SU-DHL-6 (cell line): Measurements from ENCODE around the gene RBCK1.

Source experiments
- H2AFZ ChIP-seq: fragments of 200-600 bp; sonication (generic); 2 replicates; pipeline ENCODE4 v1.6.1; 2014; ENCODE audit warnings: low read depth, mild to moderate bottlenecking, moderate library complexity, mixed read lengths, antibody characterized with exemption, low read length; ENCODE audit not compliant: severe bottlenecking
- H3F3A ChIP-seq: fragments of 200-600 bp; shearing (Covaris generic); 2 replicates; pipeline ENCODE4 v1.6.0; 2016; ENCODE audit warnings: antibody characterized with exemption, mild to moderate bottlenecking; ENCODE audit not compliant: insufficient read depth
- H3K27ac ChIP-seq: fragments of 200-600 bp; sonication (generic); 2 replicates; pipeline ENCODE4 v1.5.1; 2016; ENCODE audit warnings: low read depth, mild to moderate bottlenecking, low read length, moderate library complexity, mixed read lengths
- H3K27me3 ChIP-seq: fragments of 200-600 bp; sonication (generic), shearing (Covaris generic); 2 replicates; pipeline ENCODE4 v1.6.0; 2014; ENCODE audit warnings: mild to moderate bottlenecking, low read length
- H3K36me3 ChIP-seq: fragments of 200-600 bp; sonication (generic); 2 replicates; pipeline ENCODE4 v1.6.1; 2014; ENCODE audit warnings: mild to moderate bottlenecking, low read length, mixed read lengths
- H3K4me2 ChIP-seq: fragments of 300-600, 200-600 bp; shearing (Covaris generic), sonication (generic); 2 replicates; pipeline ENCODE4 v1.6.0; 2014; ENCODE audit warnings: low read length, low read depth, mild to moderate bottlenecking; ENCODE audit not compliant: poor library complexity, severe bottlenecking
- H3K4me3 ChIP-seq: fragments of 200-600 bp; sonication (generic); 2 replicates; pipeline ENCODE4 v1.5.1; 2014; ENCODE audit warnings: antibody characterized with exemption, low read length, mild to moderate bottlenecking, mixed read lengths; ENCODE audit not compliant: insufficient read depth, poor library complexity, severe bottlenecking
- H3K79me2 ChIP-seq: fragments of 200-600 bp; sonication (generic); 2 replicates; pipeline ENCODE4 v1.6.1; 2014; ENCODE audit warnings: mild to moderate bottlenecking, low read length, moderate library complexity; ENCODE audit not compliant: insufficient read depth
- H3K9ac ChIP-seq: fragments of 200-600 bp; sonication (generic); 2 replicates; pipeline ENCODE4 v1.7.0; 2014; ENCODE audit warnings: mild to moderate bottlenecking, low read length
- H3K9me2 ChIP-seq: fragments of 200-600 bp; sonication (generic); replicated peaks from 2 replicates; pipeline ENCODE4 v1.6.1; 2014; ENCODE audit warnings: low read length; ENCODE audit not compliant: insufficient read depth
- H3K9me3 ChIP-seq: fragments of 200-600 bp; sonication (generic); 2 replicates; pipeline ENCODE4 v1.6.1; 2014; ENCODE audit warnings: low read length, mixed read lengths; ENCODE audit not compliant: insufficient read depth
- H4K20me1 ChIP-seq: fragments of 200-600 bp; sonication (generic); 2 replicates; pipeline ENCODE4 v1.6.1; 2014; ENCODE audit warnings: low read depth, mild to moderate bottlenecking, antibody characterized with exemption, low read length, moderate library complexity, mixed read lengths
- EZH2phosphoT487 ChIP-seq: fragments of 200-600 bp; sonication (generic), shearing (Covaris generic); conservative IDR thresholded peaks from 2 replicates; pipeline ENCODE4 v1.6.1; 2018; ENCODE audit warnings: mild to moderate bottlenecking, antibody characterized with exemption, low read length, moderate library complexity, mixed read lengths
- TF ChIP-seq, protein P1 (sequence below): fragments of 200-600 bp; sonication (generic); IDR thresholded peaks from one replicate; pipeline ENCODE4 v1.5.1; 2017; ENCODE audit warnings: antibody characterized with exemption, mild to moderate bottlenecking, low read length, moderate library complexity; ENCODE audit not compliant: insufficient read depth, poor library complexity, severe bottlenecking

RBCK1 gene

DNA sequence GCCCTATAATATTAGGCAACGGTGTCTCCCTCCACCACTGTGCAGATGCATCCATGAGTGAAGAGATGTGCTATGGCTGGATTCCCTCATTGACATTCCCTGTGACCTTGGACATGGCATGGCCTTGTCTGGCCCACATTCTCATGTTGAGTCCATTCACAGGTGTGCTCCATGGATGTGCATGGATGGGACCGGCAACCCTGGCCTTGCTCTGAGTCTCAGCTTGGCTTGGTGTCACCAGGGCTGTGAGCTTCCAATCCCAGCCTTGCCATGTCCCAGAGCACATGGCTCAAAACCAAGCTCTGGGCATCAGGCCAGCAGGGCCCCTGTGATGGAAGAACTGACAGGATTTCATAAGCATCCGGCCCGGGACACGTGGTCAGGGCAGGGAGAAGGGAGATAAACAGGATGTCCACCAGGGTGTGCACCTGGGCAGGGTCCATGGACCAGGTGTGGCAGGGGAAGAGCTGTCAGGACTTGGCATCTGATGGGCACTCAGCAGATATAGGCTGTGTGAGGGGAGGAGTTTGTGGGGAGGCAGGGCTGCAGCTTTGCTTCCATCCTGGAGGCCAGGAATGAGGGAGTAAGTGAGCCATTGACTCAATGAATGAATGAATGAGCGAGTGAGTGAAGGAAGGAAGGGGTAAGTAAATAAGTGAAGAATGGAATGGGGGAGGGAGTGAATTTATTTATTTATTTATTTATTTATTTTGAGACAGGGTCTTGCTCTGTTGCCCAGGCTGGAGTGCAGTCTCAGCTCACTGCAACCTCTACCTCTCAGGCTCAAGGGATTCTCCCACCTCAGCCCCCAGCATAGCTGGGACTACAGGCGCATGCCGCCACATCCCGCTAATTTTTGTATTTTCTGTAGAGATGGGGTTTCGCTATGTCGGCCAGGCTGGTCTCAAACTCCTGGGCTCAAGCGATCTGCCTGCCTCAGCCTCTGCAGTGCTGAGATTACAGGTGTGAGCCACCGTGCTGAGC lies 45.5 kb upstream of the RBCK1 start:
- Histone ChIP-seq H3K9ac (no peak overlapping the region), H3K4me2 (no peak overlapping the region), H3K27me3 (no peaks in the 10 kb centered on the region)

DNA sequence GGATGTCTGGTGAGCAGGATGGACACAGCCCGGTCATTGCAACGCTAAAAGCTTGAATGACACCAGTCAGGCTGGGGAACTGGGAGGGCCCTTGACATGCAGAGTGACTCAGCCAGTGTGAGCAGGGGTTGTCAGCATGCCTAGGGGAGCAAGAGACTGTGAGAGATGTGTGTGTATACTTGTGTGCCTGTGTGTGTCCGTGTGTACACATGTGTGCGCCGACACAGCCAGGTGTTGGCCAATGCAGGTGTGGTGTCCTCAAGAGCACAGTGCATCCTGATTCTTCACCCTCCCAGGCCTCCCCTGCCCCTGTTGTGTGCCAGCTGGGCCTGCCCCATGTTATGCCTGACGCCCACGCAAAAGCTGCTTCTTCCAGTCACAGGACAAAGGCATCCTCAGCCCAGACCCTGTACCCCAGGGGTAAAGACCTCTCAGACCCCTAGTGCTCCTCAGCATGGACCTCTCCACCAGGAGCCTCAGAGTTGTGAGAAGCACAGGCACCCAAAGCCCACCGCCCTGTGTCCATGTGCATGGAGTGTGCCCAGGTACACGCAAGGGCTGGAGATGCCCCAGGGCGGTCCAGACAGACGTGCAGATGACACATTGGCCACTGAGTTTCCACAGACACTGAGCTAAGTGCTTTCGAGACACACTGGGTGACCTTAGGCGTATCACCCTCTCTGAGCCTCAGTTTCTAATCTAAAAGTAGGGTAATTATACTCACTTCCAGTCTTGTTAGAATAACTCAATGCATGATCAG lies 44.6 kb upstream of the RBCK1 start:
- TF ChIP-seq EZH2phosphoT487: no peak
- TF ChIP-seq, protein P1, sequence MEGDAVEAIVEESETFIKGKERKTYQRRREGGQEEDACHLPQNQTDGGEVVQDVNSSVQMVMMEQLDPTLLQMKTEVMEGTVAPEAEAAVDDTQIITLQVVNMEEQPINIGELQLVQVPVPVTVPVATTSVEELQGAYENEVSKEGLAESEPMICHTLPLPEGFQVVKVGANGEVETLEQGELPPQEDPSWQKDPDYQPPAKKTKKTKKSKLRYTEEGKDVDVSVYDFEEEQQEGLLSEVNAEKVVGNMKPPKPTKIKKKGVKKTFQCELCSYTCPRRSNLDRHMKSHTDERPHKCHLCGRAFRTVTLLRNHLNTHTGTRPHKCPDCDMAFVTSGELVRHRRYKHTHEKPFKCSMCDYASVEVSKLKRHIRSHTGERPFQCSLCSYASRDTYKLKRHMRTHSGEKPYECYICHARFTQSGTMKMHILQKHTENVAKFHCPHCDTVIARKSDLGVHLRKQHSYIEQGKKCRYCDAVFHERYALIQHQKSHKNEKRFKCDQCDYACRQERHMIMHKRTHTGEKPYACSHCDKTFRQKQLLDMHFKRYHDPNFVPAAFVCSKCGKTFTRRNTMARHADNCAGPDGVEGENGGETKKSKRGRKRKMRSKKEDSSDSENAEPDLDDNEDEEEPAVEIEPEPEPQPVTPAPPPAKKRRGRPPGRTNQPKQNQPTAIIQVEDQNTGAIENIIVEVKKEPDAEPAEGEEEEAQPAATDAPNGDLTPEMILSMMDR: no peak
- Histone ChIP-seq H2AFZ (no peak overlapping the region), H3F3A (no peaks in the 10 kb centered on the region), H3K9ac (no peak overlapping the region), H3K36me3 (no peaks in the 10 kb centered on the region), H3K4me3 (no peak overlapping the region), H3K4me2 (no peak overlapping the region), H4K20me1 (no peaks in the 10 kb centered on the region), H3K27me3 (no peaks in the 10 kb centered on the region), H3K9me3 (no peaks in the 10 kb centered on the region), H3K27ac (no peak overlapping the region), H3K79me2 (no peaks in the 10 kb centered on the region), H3K9me2 (no peaks in the 10 kb centered on the region)

More for the DNA sequence above, 45.5 kb upstream of the RBCK1 start:
- no peaks in the 10 kb centered on the region for H3K9me2 ChIP-seq
- no peaks in the 10 kb centered on the region for H3K36me3 ChIP-seq
- TF ChIP-seq EZH2phosphoT487: no peak
- TF ChIP-seq, protein P1: no peak
- H4K20me1 ChIP-seq: no peaks in the 10 kb centered on the region
- H3K27ac ChIP-seq: no peak overlapping the region
- no peaks in the 10 kb centered on the region for H3F3A ChIP-seq
- H2AFZ ChIP-seq: no peak overlapping the region
- H3K4me3 ChIP-seq: no peak overlapping the region
- H3K79me2 ChIP-seq: no peaks in the 10 kb centered on the region
- no peaks in the 10 kb centered on the region for H3K9me3 ChIP-seq

DNA sequence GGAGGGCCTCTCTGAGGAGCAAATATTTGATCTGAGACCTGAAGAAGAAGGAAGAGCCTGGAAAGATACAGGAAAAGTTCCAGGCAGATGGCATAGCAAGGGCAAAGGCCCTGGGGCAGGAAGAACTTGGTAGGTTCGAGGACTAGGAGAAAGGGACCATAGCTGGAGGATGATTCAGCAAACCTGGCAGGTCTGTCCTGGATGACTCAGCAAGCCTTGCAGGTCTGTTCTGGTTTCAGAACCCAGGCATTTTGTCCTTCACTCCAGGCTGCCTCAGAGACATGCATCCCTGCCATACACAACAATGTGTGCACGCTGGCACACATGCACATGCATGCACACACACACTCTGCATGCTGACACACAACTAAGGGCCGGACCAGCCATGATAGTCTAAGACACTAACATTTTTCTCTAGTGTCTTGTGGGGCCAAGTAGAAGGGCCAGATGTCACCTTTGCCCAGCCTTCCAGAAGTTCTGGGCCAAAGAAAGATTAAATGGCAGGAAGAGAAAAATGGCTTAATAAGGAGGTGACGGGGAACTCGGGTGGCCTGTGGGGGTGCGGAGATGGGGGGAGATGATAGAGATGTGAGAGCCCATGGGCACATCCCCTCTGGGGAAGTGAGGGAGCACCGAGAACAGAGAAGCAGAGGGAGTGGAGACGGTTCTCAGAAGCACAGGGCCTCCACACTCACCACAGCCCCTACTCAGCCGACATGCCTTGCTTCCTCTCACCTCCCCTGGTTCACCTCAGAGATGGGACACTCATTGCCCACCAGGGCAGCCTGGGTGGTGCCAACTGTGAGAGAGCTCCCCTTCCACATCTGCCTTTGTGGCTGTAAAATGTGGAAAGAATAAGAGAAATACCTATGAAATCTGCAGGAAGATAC lies 42.9 kb upstream of the RBCK1 start:
- no peaks in the 10 kb centered on the region for H4K20me1 ChIP-seq
- no peak overlapping the region for H3K4me2 ChIP-seq
- no peaks in the 10 kb centered on the region for H3K36me3 ChIP-seq
- no peaks in the 10 kb centered on the region for H3K9me2 ChIP-seq
- no peak for TF ChIP-seq EZH2phosphoT487
- TF ChIP-seq, protein P1: no peak
- H3F3A ChIP-seq: no peaks in the 10 kb centered on the region
- no peaks in the 10 kb centered on the region for H3K9me3 ChIP-seq
- no peaks in the 10 kb centered on the region for H3K79me2 ChIP-seq
- no peak overlapping the region for H3K9ac ChIP-seq
- no peak overlapping the region for H2AFZ ChIP-seq
- no peak overlapping the region for H3K4me3 ChIP-seq
- no peak overlapping the region for H3K27ac ChIP-seq
- H3K27me3 ChIP-seq: no peaks in the 10 kb centered on the region
